Motor neuron (in vitro differentiated cells): ENCODE measurements around the gene C9orf152. TPM values are rescaled to one million over a fixed set of nuclear protein-coding genes. Genes with fewer than 3 reads are reported as not detected.
"Not testable (repeated sequence)": the region's sequence is repeated elsewhere in the genome, so short reads cannot be mapped to it uniquely, and the experiment has no call there.

Experiments used
- ATAC-seq, 8 experiments: fragments of 200-7000 bp; cut with Tn5 transposase; replicated peaks in 6 of 8; 2 replicates each; pipeline ENCODE4 v1.8.0; 2021; ENCODE audit warnings: mild to moderate bottlenecking in 8 of 8, moderate library complexity in 8 of 8
- H3K27ac ChIP-seq, 2 donors: fragments of 250-450 bp; sonication (Bioruptor Pico); 2 replicates each; pipeline ENCODE4 v1.9.0; 2021; ENCODE audit warnings: antibody characterized with exemption in 2 of 2, mild to moderate bottlenecking in 2 of 2, moderate library complexity in 1 of 2
- H3K4me1 ChIP-seq, 2 donors: fragments of 250-450 bp; sonication (Bioruptor Pico); replicated peaks in 1 of 2; 2 replicates each; pipeline ENCODE4 v1.6.1; 2021; ENCODE audit warnings: antibody characterized with exemption in 2 of 2, mild to moderate bottlenecking in 2 of 2, moderate library complexity in 1 of 2
- H3K4me3 ChIP-seq, 5 donors: fragments of 250-450 bp; sonication (Bioruptor Pico); 2 replicates each; pipeline ENCODE4 v1.9.0; 2021; ENCODE audit warnings: antibody characterized with exemption in 5 of 5, mild to moderate bottlenecking in 5 of 5, moderate library complexity in 4 of 5
- WGBS, 10 experiments: fragments of 450-650 bp; shearing (Covaris generic); methylation state at CpG; one replicate each; pipeline ENCODE4 v1.0.0; 2022; 5-methylcytosine and 5-hydroxymethylcytosine counted together
- in situ Hi-C, 9 experiments: fragments of 400-800 bp; cut with MboI; loops; one replicate each; pipeline ENCODE4 v1.15.0; 2021; ENCODE audit warnings: low sequenced_read_pairs in 9 of 9, low pct_unique_long_range_greater_than_20kb in 2 of 9; ENCODE audit not compliant: unreplicated experiment in 9 of 9
- total RNA-seq, 8 experiments: library from RNA; unstranded; fragments of 300-600 nt; gene quantifications; 2 replicates each; pipeline versions ENCODE4 v1.2.3 to v1.2.4, GENCODE V29; 2022

The C9orf152 gene
- total RNA-seq, 8 experiments from 2014 or later = 0.18 to 1.9 (median 0.73) TPM; not detected in 2

DNA sequence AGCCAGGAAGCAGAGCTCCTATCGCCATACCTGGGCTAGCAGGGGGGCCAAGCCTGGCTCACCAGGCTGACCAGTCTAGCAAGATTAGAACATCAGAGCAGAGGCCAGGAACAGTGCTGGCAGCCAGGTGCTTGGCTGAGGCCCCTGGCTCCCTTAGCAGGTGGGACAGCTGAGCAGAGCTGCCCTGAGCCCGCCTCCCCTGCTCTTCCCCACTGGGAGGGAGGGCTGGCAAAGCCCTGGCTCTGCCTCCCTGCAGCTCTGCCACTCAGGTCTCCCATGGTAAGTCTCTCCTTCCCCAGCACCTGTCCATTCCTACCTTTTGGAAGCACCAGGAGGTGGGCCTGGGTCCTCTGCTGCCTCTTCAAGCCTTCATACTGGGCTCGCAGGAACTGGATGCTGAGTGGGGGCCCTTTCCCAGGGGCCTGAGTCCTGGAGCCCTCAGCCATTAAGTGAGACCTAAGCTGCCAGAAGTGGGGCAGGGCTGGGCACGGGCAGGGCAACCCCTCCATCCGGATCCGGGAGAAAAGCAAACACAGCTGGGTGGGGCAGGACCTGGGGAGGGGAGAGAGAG is 803 bp downstream of the C9orf152 start:
- ATAC-seq = peak in 1 of 8 experiments; percentile 12
- Histone ChIP-seq H3K4me1 (no peaks in the 10 kb centered on the region), H3K4me3 (no peak overlapping the region), H3K27ac (no peak overlapping the region)
- in situ Hi-C loops = loop anchor here in 1 of 9 experiments (25.0 kb wide), 1 partner anchor 405 kb away; no protein-coding TSS in a partner anchor
- 67 to 100% methylated on average over 1 of the region's 6 CpGs; no CpG with 5 or more reads in 8 of the 10 experiments for WGBS, 10 experiments

GRCh38 chr9:110206389-110206788 is 1.6 kb downstream of the C9orf152 start:
- WGBS, 10 experiments = 0 to 71% (median 58%) methylated on average over 1 of the region's 1 CpG; no CpG with 5 or more reads in 6 of the 10 experiments
- in situ Hi-C loops = loop anchor here in 1 of 9 experiments (25.0 kb wide), 1 partner anchor 406 kb away; no protein-coding TSS in a partner anchor
- Histone ChIP-seq H3K27ac (no peak overlapping the region), H3K4me1 (no peaks in the 10 kb centered on the region), H3K4me3 (no peak overlapping the region)
- no peak for ATAC-seq

DNA sequence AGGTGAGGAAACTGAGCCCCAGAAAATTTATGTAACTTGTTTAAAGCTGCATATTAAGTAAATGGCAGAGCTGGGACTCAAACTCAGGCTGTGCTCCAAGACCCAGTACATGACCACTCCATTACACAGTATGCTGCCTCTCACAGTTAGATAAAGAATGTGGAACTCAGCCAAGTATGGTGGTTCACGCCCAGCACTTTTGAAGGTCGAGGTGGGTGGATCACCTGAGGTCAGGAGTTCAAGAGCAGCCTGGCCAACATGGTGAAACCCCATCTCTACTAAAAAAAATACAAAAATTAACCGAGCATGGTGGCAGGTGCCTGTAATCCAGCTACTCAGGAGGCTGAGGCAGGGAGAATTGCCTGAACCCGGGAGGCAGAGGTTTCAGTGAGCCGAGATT is 2.3 kb downstream of the C9orf152 start:
- 20 to 81% (median 74%) methylated on average over 1 to 3 of the region's 5 CpGs; no CpG with 5 or more reads in 3 of the 10 experiments for WGBS, 10 experiments
- in situ Hi-C loops = loop anchor here in 1 of 9 experiments (25.0 kb wide), 1 partner anchor 407 kb away; no protein-coding TSS in a partner anchor
- H3K4me1 ChIP-seq, H3K27ac ChIP-seq, ATAC-seq, H3K4me3 ChIP-seq: not testable (repeated sequence)

GRCh38 chr9:110202232-110202631 is 5.7 kb downstream of the C9orf152 start:
- H3K27ac ChIP-seq = no peak overlapping the region
- in situ Hi-C loops = loop anchor here in 1 of 9 experiments (25.0 kb wide), 1 partner anchor 410 kb away; no protein-coding TSS in a partner anchor
- no peak overlapping the region for H3K4me3 ChIP-seq
- H3K4me1 ChIP-seq = no peaks in the 10 kb centered on the region
- WGBS, 10 experiments = 60 to 95% (median 93%) methylated on average over 1 to 6 of the region's 6 CpGs; no CpG with 5 or more reads in 5 of the 10 experiments
- no peak for ATAC-seq

DNA sequence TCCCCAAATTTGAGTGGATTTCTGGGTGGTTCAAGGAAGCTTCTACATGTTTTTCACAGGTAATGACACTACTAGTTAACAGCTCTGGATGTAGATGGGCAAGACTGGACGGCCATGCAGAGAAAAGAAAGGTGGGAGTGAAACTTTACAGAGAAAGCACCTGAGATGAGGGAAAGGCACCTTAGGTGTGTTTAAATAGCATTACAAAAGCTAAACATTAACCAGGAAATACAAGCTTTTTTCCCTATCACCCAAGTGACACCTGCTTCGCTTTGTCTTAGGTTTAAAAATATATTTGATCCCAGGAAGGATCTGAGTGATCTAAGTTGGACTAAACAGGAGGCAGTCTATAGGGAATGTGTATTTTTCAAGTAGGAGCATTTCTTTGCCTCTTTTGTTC is 8.3 kb downstream of the C9orf152 start:
- no peak overlapping the region for H3K27ac ChIP-seq
- no peak overlapping the region for H3K4me3 ChIP-seq
- WGBS, 10 experiments = 63 to 100% (median 93%) methylated on average over 1 to 2 of the region's 2 CpGs
- H3K4me1 ChIP-seq = no peaks in the 10 kb centered on the region
- in situ Hi-C loops = loop anchor here in 2 of 9 experiments (25.0 kb wide), 1 partner anchor 413 kb away; no protein-coding TSS in a partner anchor
- no peak for ATAC-seq

DNA sequence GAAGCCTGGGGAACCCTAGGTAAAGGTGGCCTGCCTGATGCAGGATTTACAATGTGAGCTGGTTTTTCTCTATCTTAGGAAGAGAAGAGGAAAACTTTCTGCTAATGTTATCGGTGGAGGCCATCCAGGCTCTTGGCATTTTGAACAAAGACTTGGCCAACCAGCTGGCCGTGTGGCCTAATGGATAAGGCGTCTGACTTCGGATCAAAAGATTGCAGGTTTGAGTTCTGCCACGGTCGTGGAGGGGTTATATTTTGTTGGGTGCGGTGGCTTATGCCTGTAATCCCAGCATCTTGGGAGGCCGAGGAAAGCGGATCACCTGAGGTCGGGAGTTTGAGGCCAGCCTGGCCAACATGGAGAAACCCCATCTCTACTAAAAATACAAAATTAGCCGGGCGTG is 9.6 kb downstream of the C9orf152 start:
- WGBS, 10 experiments = 91 to 100% (median 96%) methylated on average over 1 to 8 of the region's 12 CpGs; no CpG with 5 or more reads in 5 of the 10 experiments
- Histone ChIP-seq H3K4me1 (no peaks in the 10 kb centered on the region), H3K4me3 (no peak overlapping the region), H3K27ac (no peak overlapping the region)
- in situ Hi-C loops = loop anchor here in 1 of 9 experiments (25.0 kb wide), 1 partner anchor 414 kb away; no protein-coding TSS in a partner anchor
- no peak for ATAC-seq

- ATAC-seq = no peak
- no peak overlapping the region for H3K27ac ChIP-seq
- no peak overlapping the region for H3K4me3 ChIP-seq
- in situ Hi-C loops = loop anchor here in 1 of 9 experiments (25.0 kb wide), 1 partner anchor 415 kb away; no protein-coding TSS in a partner anchor
- no peaks in the 10 kb centered on the region for H3K4me1 ChIP-seq
- 0 to 89% (median 75%) methylated on average over 1 to 9 of the region's 11 CpGs; no CpG with 5 or more reads in 2 of the 10 experiments for WGBS, 10 experiments
These were observed 10.4 kb downstream of the C9orf152 start for GRCh38 chr9:110197330-110198187.

- not testable (repeated sequence) for H3K27ac ChIP-seq, ATAC-seq, H3K4me3 ChIP-seq, H3K4me1 ChIP-seq
- in situ Hi-C loops = loop anchor here in 1 of 9 experiments (25.0 kb wide), 1 partner anchor 416 kb away; no protein-coding TSS in a partner anchor
- 72 to 100% (median 88%) methylated on average over 2 to 11 of the region's 16 CpGs; no CpG with 5 or more reads in 2 of the 10 experiments for WGBS, 10 experiments
These were observed 11.9 kb downstream of the C9orf152 start for GRCh38 chr9:110196084-110196499.

- WGBS, 10 experiments = 17 to 94% (median 80%) methylated on average over 1 to 5 of the region's 5 CpGs; no CpG with 5 or more reads in 1 of the 10 experiments
- H3K4me1 ChIP-seq = no peaks in the 10 kb centered on the region
- H3K4me3 ChIP-seq = no peak overlapping the region
- no peak overlapping the region for H3K27ac ChIP-seq
- in situ Hi-C loops = loop anchor here in 1 of 9 experiments (25.0 kb wide), 1 partner anchor 420 kb away; no protein-coding TSS in a partner anchor
- ATAC-seq = peak in 3 of 8 experiments; percentile 16 to 76 (median 30)
These were observed 15.3 kb downstream of the C9orf152 start for GRCh38 chr9:110192531-110193261.

DNA sequence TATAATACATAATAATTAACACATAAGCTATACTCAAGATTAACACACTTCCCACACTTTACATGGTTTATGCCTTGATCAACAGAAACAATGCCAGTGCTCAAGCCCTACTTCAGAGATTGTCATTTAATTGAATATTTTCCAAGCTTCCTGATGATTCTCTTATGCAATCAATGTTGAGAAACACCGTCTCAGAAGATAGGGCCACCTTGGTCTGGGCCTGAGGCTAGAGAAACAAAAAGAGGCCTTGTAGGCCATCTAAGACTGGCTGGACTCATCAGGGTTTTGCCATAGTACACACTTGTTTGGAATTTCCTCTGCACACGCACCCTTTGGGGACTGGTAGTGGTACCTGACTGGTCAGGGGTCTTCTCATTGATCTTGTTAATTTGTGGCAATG is 16.3 kb downstream of the C9orf152 start:
- WGBS, 10 experiments = 38 to 100% (median 87%) methylated on average over 1 to 2 of the region's 2 CpGs; no CpG with 5 or more reads in 4 of the 10 experiments
- Histone ChIP-seq H3K4me1 (no peaks in the 10 kb centered on the region), H3K4me3 (no peak overlapping the region), H3K27ac (no peak overlapping the region)
- in situ Hi-C loops = loop anchor here in 1 of 9 experiments (25.0 kb wide), 1 partner anchor 421 kb away; no protein-coding TSS in a partner anchor
- ATAC-seq = no peak

GRCh38 chr9:110189559-110190320 is 18.2 kb downstream of the C9orf152 start:
- in situ Hi-C loops = loop anchor here in 1 of 9 experiments (25.0 kb wide), 1 partner anchor 423 kb away; no protein-coding TSS in a partner anchor
- WGBS, 10 experiments = 60 to 100% (median 87%) methylated on average over 2 to 5 of the region's 6 CpGs; no CpG with 5 or more reads in 3 of the 10 experiments
- Histone ChIP-seq H3K27ac (no peak overlapping the region), H3K4me1 (no peaks in the 10 kb centered on the region), H3K4me3 (no peak overlapping the region)
- ATAC-seq = no peak
